ENCODE results near the gene KDM7A. TPM values are rescaled to one million over a fixed set of nuclear protein-coding genes. Genes with fewer than 3 reads are reported as not detected.

The KDM7A gene
- total RNA-seq, 6 donors from 2014 or later = 12.9 to 41.8 (median 18.2) TPM

- Histone ChIP-seq H3K36me3 (peaks cover 9 to 78% (median 33%) of the 10 kb centered on the region in 4 donors), H3K27ac (no peak overlapping the region), H3K9me3 (no peaks in the 10 kb centered on the region), H3K4me1 (peaks cover 0 to 3% (median 0%) of the 10 kb centered on the region in 4 donors), H3K27me3 (no peaks in the 10 kb centered on the region), H3K4me3 (no peak overlapping the region)
- ATAC-seq (ENCODE audit: low FRiP score in 2 of 2) (no peak), DNase-seq (no peak)
- WGBS, 2 donors = 81 to 88% methylated on average over 4 to 7 of the region's 7 CpGs
- TF ChIP-seq CTCF (IDR thresholded peaks at IDR 0.05) = no peak
- no peak for TF ChIP-seq EP300 (IDR thresholded peaks at IDR 0.05)
- TF ChIP-seq POLR2AphosphoS5 (IDR thresholded peaks at IDR 0.05) = no peak
- TF ChIP-seq POLR2A (IDR thresholded peaks at IDR 0.05) = no peak
These were observed 141.2 kb downstream of the KDM7A start for GRCh38 chr7:140035400-140036223.

Small RNA genes within 50 kb of the gene (small RNA-seq; reads per million reads assigned to genes)
- gene RF00019 (0 reads per million in 4 donors), gene RNU6-797P (0 reads per million in 4 donors)

Other genes starting within 250 kb of the KDM7A start
- 100 to 1,000 TPM in 3 of 6 donors, 10 to 100 TPM in 3; 74.8 to 151 (median 100) TPM for gene PARP12, start 114.0 kb downstream of the KDM7A start, total RNA-seq
- gene SLC37A3, start 221.5 kb upstream of the KDM7A start, total RNA-seq = 10 to 100 TPM; 28.5 to 71.7 (median 39.0) TPM
- 1 to 10 TPM; 1.2 to 7.3 (median 2.8) TPM for gene RAB19, start 227.1 kb upstream of the KDM7A start, total RNA-seq

Measured in upper lobe of left lung (tissue), 6 donors.